ENCODE data around the gene CAD.
A peak's percentile ranks its signal among the peaks of the same experiment; 100 is the strongest.

The CAD gene

GRCh38 chr2:27221166-27221565 is 4.0 kb downstream of the CAD start:
- FAIRE-seq (no peak), DNase-seq (ENCODE audit: insufficient read length, low spot score) (no peak)

DNA sequence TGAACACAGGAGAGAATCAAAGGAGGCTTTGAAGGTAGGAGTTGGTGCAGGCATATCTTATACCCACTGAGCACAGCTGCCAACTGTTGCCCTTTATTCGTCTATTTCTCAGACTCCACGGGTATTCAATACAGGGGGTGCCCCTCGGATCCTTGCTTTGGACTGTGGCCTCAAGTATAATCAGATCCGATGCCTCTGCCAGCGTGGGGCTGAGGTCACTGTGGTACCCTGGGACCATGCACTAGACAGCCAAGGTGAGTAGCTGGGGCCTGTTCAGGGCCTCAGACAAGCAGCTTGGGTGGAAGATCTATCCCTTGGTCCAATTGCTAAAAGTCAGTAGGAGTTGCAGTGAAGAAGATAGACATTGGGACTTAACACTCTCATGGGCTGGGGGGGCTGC is 5.2 kb downstream of the CAD start:
- no peak for FAIRE-seq
- DNase-seq (ENCODE audit: insufficient read length, low spot score) = no peak

GRCh38 chr2:27223416-27223815 is 6.2 kb downstream of the CAD start:
- no peak for DNase-seq (ENCODE audit: insufficient read length, low spot score)
- no peak for FAIRE-seq

- FAIRE-seq (no peak), DNase-seq (ENCODE audit: insufficient read length, low spot score) (no peak)
Observed at GRCh38 chr2:27225526-27225925, 8.4 kb downstream of the CAD start.

GRCh38 chr2:27227501-27227900 is 10.3 kb downstream of the CAD start:
- FAIRE-seq (no peak), DNase-seq (ENCODE audit: insufficient read length, low spot score) (no peak)

DNA sequence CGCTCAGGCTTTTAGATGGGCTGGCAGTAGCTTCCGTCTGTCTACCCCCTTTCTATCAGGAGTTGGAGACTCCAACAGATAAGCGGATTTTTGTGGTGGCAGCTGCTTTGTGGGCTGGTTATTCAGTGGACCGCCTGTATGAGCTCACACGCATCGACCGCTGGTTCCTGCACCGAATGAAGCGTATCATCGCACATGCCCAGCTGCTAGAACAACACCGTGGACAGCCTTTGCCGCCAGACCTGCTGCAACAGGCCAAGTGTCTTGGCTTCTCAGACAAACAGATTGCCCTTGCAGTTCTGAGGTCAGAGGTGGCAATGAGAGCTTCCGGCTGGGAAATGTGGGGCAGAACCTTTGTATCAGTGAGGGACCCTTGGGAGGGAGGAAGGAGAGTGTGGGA is 14.8 kb downstream of the CAD start:
- FAIRE-seq (no peak), DNase-seq (ENCODE audit: insufficient read length, low spot score) (no peak)

DNA sequence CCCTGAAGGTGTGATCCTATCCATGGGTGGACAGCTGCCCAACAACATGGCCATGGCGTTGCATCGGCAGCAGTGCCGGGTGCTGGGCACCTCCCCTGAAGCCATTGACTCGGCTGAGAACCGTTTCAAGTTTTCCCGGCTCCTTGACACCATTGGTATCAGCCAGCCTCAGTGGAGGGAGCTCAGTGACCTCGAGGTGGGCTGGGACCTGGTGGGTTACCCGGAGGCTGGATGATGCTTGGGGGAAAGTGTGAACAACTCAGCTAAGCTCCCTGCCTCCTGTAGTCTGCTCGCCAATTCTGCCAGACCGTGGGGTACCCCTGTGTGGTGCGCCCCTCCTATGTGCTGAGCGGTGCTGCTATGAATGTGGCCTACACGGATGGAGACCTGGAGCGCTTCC is 16.2 kb downstream of the CAD start:
- DNase-seq (ENCODE audit: insufficient read length, low spot score) (no peak), FAIRE-seq (no peak)

GRCh38 chr2:27236136-27236535 is 19.0 kb downstream of the CAD start:
- FAIRE-seq (no peak), DNase-seq (ENCODE audit: insufficient read length, low spot score) (no peak)

DNA sequence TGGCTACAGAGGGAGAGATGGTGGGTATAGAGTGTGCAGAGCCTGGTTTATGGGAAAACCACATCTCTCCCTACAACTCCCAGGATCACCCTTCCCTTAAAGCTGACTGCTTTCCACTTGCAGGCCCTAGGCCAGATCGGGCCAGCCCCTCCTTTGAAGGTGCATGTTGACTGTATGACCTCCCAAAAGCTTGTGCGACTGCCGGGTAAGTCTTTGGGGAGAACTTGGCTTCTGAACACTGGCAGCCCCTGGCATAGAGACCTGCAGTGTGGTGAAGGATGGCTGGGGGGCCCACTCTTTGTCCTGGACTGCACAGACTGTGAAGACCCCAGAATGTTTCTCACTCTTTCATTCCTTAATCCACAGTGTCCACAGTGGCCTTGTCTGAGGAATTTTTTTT is 19.5 kb downstream of the CAD start:
- DNase-seq (ENCODE audit: insufficient read length, low spot score) = no peak
- no peak for FAIRE-seq

- DNase-seq (ENCODE audit: insufficient read length, low spot score) (no peak), FAIRE-seq (no peak)
Observed at GRCh38 chr2:27237341-27237945, 20.3 kb downstream of the CAD start.

DNA sequence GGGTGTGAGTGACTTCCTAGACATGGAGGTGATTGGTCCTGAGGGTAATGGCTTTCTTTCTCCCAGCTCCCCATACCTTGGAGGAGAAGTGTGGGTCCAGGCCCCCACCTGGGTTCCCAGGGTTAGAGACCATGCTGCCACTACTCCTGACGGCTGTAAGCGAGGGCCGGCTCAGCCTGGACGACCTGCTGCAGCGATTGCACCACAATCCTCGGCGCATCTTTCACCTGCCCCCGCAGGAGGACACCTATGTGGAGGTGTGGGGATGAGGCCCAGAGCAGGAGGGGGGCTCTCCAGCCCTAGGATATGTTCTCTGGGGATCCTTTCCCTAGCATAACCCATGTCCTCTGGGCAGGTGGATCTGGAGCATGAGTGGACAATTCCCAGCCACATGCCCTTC is 21.8 kb downstream of the CAD start:
- DNase-seq (ENCODE audit: insufficient read length, low spot score) = no peak
- FAIRE-seq = no peak

GRCh38 chr2:27240406-27240805 is 23.2 kb downstream of the CAD start:
- no peak for DNase-seq (ENCODE audit: insufficient read length, low spot score)
- no peak for FAIRE-seq

DNA sequence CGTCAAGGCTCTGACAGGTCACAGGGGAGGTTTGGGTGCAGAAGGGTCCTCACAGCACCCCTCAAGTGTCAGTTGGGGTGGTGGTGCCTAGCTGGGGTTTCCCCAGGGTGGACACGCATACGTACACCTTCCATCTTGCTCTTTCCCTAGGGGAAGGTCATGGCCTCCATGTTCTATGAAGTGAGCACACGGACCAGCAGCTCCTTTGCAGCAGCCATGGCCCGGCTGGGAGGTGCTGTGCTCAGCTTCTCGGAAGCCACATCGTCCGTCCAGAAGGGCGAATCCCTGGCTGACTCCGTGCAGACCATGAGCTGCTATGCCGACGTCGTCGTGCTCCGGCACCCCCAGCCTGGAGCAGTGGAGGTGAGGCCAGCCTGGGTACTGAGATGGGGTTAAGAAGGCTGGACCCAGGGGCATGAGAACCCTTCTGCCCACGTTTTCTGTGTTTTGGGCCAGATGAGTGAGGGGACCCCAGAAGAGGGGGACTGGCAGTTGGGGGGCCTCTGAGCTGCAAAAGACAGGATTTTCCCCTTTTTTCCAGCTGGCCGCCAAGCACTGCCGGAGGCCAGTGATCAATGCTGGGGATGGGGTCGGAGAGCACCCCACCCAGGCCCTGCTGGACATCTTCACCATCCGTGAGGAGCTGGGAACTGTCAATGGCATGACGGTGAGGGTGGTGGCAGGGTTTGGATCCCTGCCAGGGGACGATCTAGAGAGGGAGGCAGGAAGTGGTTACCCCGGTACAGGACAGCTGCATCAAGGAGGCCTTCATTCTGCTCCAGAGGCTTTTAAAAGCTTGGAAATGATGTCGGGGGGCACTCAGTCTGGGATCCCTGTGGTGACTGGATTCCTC is 24.8 kb downstream of the CAD start:
- DNase-seq (ENCODE audit: insufficient read length, low spot score) (no peak), FAIRE-seq (no peak)

- FAIRE-seq (no peak), DNase-seq (ENCODE audit: insufficient read length, low spot score) (no peak)
Observed at GRCh38 chr2:27242614-27242951, 25.4 kb downstream of the CAD start.

DNA sequence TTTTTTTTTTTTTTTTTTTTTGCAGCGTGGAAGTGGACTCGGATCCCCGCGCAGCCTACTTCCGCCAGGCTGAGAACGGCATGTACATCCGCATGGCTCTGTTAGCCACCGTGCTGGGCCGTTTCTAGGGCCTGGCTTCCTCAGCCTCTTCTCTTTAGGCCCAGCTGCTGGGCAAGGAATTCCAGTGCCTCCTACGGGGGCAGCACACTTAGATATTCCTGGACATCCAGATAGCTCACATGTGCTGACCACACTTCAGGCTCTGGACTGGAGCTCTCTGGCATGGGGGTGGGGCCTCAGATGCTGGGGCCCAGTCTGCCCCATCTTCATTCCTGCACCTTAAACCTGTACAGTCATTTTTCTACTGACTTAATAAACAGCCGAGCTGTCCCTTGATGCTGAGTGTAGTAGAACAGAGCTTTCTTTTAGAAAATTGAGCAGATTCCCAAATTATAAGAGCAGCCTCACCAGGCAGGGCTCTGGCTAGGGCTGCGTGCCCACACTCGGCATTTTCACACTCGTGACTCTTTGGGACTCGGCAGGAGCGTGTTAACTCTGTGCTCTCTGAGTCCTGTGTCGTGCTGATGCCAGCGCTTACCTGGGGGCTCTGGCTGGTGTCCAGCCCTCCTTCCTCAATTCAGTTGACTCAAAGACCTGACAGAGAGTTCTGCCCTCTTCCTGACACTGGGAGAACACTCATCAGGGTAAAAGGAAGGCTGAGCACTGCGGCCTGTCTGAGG is 26.4 kb downstream of the CAD start:
- DNase-seq (ENCODE audit: insufficient read length, low spot score) = no peak
- no peak for FAIRE-seq

DNA sequence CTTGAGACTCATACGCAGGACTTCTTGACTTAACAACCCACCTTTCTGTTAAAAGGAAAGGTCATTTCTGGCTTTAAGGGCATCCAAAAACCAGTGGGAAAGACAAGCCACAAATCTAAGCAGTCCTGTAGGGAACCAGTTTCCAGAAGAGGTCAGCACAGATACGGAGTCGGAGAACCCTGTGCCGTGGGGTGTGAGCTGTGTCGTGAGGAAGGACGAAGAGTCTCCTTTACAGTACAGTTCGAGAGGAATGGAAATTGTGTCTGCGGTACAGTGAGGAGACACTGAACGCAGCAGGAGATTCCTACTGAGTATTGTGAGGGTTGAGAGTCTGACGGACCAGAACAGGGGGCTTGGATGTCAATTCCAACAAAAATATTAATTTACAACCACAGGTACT is 27.9 kb downstream of the CAD start:
- no peak for FAIRE-seq

DNA sequence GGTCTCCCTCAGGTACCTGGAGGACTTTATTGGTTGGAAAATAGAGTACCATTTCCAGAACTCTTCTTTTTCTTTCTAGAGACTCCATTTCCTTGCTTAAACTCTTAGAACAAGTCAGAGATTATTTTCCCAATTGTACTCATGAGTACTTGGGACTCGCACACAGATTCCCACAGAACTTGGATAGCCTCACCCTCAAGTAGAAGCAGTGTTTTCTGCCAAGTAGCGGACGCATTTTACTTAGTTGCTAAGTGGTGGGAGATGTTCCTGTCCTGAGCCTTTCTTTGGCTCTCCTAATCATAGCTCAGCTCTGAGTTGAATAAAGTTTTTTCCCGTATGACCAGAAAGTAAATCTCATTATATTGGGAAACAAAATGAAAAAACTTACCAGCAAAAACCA is 28.5 kb downstream of the CAD start:
- DNase-seq (ENCODE audit: insufficient read length, low spot score) = no peak
- no peak for FAIRE-seq

More for the DNA sequence above, 27.9 kb downstream of the CAD start:
- no peak for DNase-seq (ENCODE audit: insufficient read length, low spot score)

DNA sequence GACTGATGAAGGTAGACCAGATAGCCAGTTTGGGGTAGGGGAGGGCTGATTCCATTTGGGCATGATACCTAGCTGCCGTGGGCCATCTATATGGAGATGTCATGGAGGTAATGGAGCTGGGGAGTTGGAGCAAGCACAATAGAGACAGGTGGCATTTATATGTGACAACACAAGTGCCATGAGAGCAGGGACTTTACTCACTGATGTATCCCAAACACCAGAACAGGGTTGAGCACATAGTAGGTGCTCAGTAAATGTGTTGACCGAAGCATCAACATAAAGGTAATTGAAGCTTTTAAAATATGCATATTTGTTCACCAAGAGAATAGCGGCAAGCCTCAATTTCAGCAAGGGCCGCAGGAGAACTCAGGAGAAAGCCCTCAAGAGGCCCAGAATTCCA is 30.7 kb downstream of the CAD start:
- FAIRE-seq = no peak

GRCh38 chr2:27249159-27249890 is 32.2 kb downstream of the CAD start:
- DNase-seq (ENCODE audit: insufficient read length, low spot score) = no peak
- FAIRE-seq = no peak

More for the DNA sequence above, 30.7 kb downstream of the CAD start:
- no peak for DNase-seq (ENCODE audit: insufficient read length, low spot score)

DNA sequence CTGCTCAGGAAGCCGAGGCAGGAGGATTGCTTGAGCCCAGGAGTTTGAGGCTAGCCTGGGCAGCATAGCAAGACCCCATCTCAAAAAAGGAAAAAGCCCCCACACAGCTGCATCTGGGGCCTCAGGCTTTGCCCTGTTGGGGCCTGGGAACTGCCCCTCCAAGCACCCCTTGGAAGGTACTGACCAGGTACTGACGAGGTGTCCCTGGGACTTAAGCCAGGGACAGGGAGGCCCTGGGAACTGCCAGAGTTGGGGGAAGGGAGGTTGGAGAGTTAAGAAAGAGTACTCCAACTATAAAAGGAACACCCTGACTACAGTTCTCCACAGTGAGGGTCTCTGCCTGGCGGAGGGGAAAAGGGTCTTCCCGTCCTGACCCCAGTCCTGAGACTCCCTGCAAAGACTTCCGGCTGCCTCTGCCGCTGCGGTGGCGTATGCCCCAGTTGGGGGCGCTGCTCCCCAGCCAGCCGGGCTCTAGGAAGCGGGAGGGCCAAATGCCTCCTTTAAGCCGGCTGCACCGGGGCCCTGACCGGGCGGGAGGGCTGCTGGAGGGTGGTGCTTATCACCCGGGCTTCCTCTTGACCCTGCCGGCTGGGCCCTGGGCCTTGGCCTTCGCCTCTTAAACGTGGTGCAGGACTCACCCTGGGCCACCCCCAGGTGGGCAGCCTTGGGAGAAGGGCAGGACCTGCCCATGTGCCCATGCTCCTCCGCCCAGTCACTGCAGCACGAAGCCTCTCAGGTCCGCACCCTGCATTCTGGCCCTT is 32.9 kb downstream of the CAD start:
- no peak for FAIRE-seq
- peak; percentile 62 for DNase-seq (ENCODE audit: insufficient read length, low spot score)
